B cell (primary cell): ENCODE measurements around the gene FBXO7. TPM values are rescaled to one million over a fixed set of nuclear protein-coding genes. Genes with fewer than 3 reads are reported as not detected.

Source experiments
- ATAC-seq: fragments of 200-7000 bp; cut with Tn5 transposase; one replicate; pipeline ENCODE4 v1.10.0; 2021; ENCODE audit warnings: low read depth, mild to moderate bottlenecking, moderate number of reproducible peaks, moderate library complexity
- CTCF ChIA-PET: fragments of 350-600 bp; sonication (Branson Sonifier 250); formaldehyde crosslinking; loops from one replicate; lab custom pipeline; 2021; ENCODE audit warnings: antibody characterized with exemption, inconsistent platforms; lab: Charles Lee
- POLR2A ChIA-PET: fragments of 350-600 bp; sonication (Branson Sonifier 250); formaldehyde crosslinking; loops from one replicate; lab custom pipeline; 2021; ENCODE audit warnings: antibody characterized with exemption; lab: Charles Lee
- DNase-seq: peaks from one replicate; pipeline ENCODE4 v3.0.0; 2013
- H2AFZ ChIP-seq: 2 replicates; pipeline ENCODE4 v1.6.1; 2012; ENCODE audit warnings: mild to moderate bottlenecking, low read depth, low read length; ENCODE audit not compliant: insufficient read depth, poor library complexity, severe bottlenecking
- H3K27ac ChIP-seq, 2 donors: 1 replicate in 1 of 2; 2 replicates in 1 of 2; pipeline ENCODE4 v1.5.1; 2012 to 2013; ENCODE audit warnings: low read length in 2 of 2, mild to moderate bottlenecking in 2 of 2, moderate library complexity in 1 of 2
- H3K27me3 ChIP-seq, 4 experiments: fragments of 200-600 bp in 1 of 4; sonication (generic) in 1 of 4; replicated peaks in 1 of 4; 1 replicate in 2 of 4; 2 replicates in 2 of 4; pipeline versions ENCODE4 v1.6.1 to v1.7.0; 2013 to 2016; ENCODE audit warnings: low read length in 3 of 4, mild to moderate bottlenecking in 2 of 4, mixed read lengths in 1 of 4, moderate library complexity in 1 of 4; ENCODE audit not compliant: insufficient read depth in 4 of 4, control insufficient read depth in 3 of 4; ENCODE audit errors: control extremely low read depth in 1 of 4
- H3K36me3 ChIP-seq, 2 experiments: replicated peaks in 1 of 2; 1 replicate in 1 of 2; 2 replicates in 1 of 2; pipeline versions ENCODE4 v1.6.1 to v1.7.1; 2013; ENCODE audit warnings: low read length in 1 of 2; ENCODE audit not compliant: insufficient read depth in 2 of 2, control insufficient read depth in 1 of 2; ENCODE audit errors: control extremely low read depth in 1 of 2, extremely low read depth in 1 of 2
- H3K4me1 ChIP-seq, 2 donors: fragments of 200-600 bp in 1 of 2; sonication (generic) in 1 of 2; 1 replicate in 1 of 2; 2 replicates in 1 of 2; pipeline versions ENCODE4 v1.5.1 to v1.6.1; 2013 to 2017; ENCODE audit warnings: low read length in 2 of 2; ENCODE audit not compliant: control insufficient read depth in 2 of 2, insufficient read depth in 2 of 2
- H3K4me2 ChIP-seq: replicated peaks from 2 replicates; pipeline ENCODE3; 2012; ENCODE audit warnings: mild to moderate bottlenecking, low read depth, low read length; ENCODE audit not compliant: poor library complexity, severe bottlenecking
- H3K4me3 ChIP-seq, 5 experiments: fragments of 200-600 bp in 1 of 5; sonication (generic) in 1 of 5; 1 replicate in 3 of 5; 2 replicates in 2 of 5; pipeline versions ENCODE4 v1.5.1 to v1.7.0; 2011 to 2016; ENCODE audit warnings: low read length in 4 of 5, mild to moderate bottlenecking in 4 of 5, low read depth in 2 of 5, control low read depth in 1 of 5, moderate library complexity in 1 of 5; ENCODE audit not compliant: insufficient read depth in 1 of 5; ENCODE audit errors: control extremely low read depth in 1 of 5, extremely low read depth in 1 of 5
- H3K79me2 ChIP-seq: fragments of 200-600 bp; sonication (generic); one replicate; pipeline ENCODE4 v1.6.0; 2016; ENCODE audit warnings: low read length; ENCODE audit not compliant: control insufficient read depth, insufficient read depth
- H3K9ac ChIP-seq: fragments of 200-600 bp; sonication (generic); 2 replicates; pipeline ENCODE4 v1.6.1; 2017; ENCODE audit warnings: mild to moderate bottlenecking, low read length, moderate library complexity
- H3K9me3 ChIP-seq, 3 donors: one replicate each; pipeline versions ENCODE4 v1.6.1 to v1.7.1; 2013; ENCODE audit warnings: low read length in 2 of 3; ENCODE audit not compliant: control insufficient read depth in 2 of 3, insufficient read depth in 1 of 3; ENCODE audit errors: control extremely low read depth in 1 of 3
- H4K20me1 ChIP-seq: 2 replicates; pipeline ENCODE4 v1.6.0; 2012; ENCODE audit warnings: mild to moderate bottlenecking, low read length; ENCODE audit not compliant: insufficient read depth, control insufficient read depth, poor library complexity, severe bottlenecking
- H3K27ac Mint-ChIP-seq: one replicate; pipeline ENCODE4 v1.8.0; 2021; ENCODE audit warnings: mixed read lengths
- H3K27me3 Mint-ChIP-seq: one replicate; pipeline ENCODE4 v1.8.0; 2021; ENCODE audit warnings: mixed read lengths
- H3K4me1 Mint-ChIP-seq: one replicate; pipeline ENCODE4 v1.8.0; 2021; ENCODE audit warnings: mixed read lengths
- H3K4me3 Mint-ChIP-seq: one replicate; pipeline ENCODE4 v1.8.0; 2021; ENCODE audit warnings: mixed read lengths
- H3K9me3 Mint-ChIP-seq: one replicate; pipeline ENCODE4 v1.8.0; 2022; ENCODE audit warnings: mixed read lengths; ENCODE audit not compliant: insufficient read depth
- EZH2 ChIP-seq: IDR thresholded peaks from 2 replicates; pipeline ENCODE4 v1.6.1; 2012; ENCODE audit warnings: borderline replicate concordance, low read depth, mild to moderate bottlenecking, moderate library complexity, low read length; ENCODE audit not compliant: insufficient read depth, poor library complexity, severe bottlenecking
- whole genome bisulfite sequencing: methylation state at CpG from one replicate; pipeline ENCODE4 v1.1.5; 2013; ENCODE audit warnings: missing lambda C conversion rate; ENCODE audit not compliant: insufficient coverage; 5-methylcytosine and 5-hydroxymethylcytosine counted together
- intact Hi-C: fragments of 100-400 bp; cut with micrococcal nuclease; formaldehyde crosslinking; loops from one replicate; pipeline ENCODE4 v1.10.0; 2022
- polyA plus RNA-seq: library from polyadenylated mRNA; depleted of rRNA; stranded (reverse); fragments of >200 nt; gene quantifications from 2 replicates; pipeline ENCODE4 v1.2.3, GENCODE V29; 2012
- total RNA-seq, 2 donors: library from RNA; stranded (reverse); fragments of 120-200 nt in 1 of 2; gene quantifications; 1 replicate in 1 of 2; 2 replicates in 1 of 2; pipeline versions ENCODE4 v1.2.3 to v1.2.4, GENCODE V29; 2013 to 2022
- TF ChIP-seq, protein P1 (sequence below): fragments of 200-600 bp; IDR thresholded peaks from one replicate; pipeline ENCODE4 v1.8.0; 2022; ENCODE audit warnings: antibody characterized with exemption, mild to moderate bottlenecking

Gene FBXO7
- total and polyA plus RNA-seq, 2 donors (not counting 1 experiment from before 2014, with no cell fraction given): 66.2 to 106 TPM

DNA sequence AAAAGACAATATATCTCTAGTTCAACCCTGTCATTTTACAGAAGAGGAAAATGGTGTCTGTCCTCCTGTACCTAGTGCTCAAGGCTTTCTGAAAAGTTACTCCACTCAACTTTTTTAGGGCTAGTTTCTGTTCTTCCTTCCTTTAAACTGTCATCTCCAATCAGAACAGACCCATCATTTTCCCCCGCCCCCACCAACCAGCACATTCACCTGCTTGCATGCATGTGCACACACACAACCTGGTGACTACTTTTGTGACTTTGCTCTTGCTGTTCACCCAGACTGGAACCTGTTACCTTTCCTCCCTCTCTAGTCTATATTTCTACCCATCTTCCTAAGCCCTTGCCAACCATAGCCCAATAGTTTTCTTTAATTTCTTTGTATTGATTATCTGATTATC lies 5.6 kb downstream of the FBXO7 start:
- Histone ChIP-seq H3K79me2 (peaks cover 98% of the 10 kb centered on the region), H3K9me3 (no peaks in the 10 kb centered on the region), H3K36me3 (peaks cover 5 to 33% of the 10 kb centered on the region in 2 experiments), H3K9ac (no peak overlapping the region), H2AFZ (no peak overlapping the region), H3K4me1 (peaks cover 27 to 36% of the 10 kb centered on the region in 2 donors), H3K4me2 (peak overlapping the region; percentile 18), H3K27me3 (no peaks in the 10 kb centered on the region), H3K27ac (peak overlapping the region in 1 of 2 donors; percentile 35), H3K4me3 (no peak overlapping the region), H4K20me1 (peaks cover 80% of the 10 kb centered on the region)
- peaks cover 39% of the 10 kb centered on the region for H3K4me1 Mint-ChIP-seq
- ATAC-seq: no peak
- peak; percentile 20 for DNase-seq
- no peak overlapping the region for H3K4me3 Mint-ChIP-seq
- H3K9me3 Mint-ChIP-seq: no peaks in the 10 kb centered on the region
- intact Hi-C loops: no loop called here
- ChIA-PET POLR2A (no interaction called here), CTCF (no interaction called here)
- H3K27ac Mint-ChIP-seq: peak overlapping the region; percentile 16
- H3K27me3 Mint-ChIP-seq: no peaks in the 10 kb centered on the region
- WGBS: 86% methylated on average over 1 of the region's 1 CpG
- TF ChIP-seq EZH2: no peak
- TF ChIP-seq, protein P1, sequence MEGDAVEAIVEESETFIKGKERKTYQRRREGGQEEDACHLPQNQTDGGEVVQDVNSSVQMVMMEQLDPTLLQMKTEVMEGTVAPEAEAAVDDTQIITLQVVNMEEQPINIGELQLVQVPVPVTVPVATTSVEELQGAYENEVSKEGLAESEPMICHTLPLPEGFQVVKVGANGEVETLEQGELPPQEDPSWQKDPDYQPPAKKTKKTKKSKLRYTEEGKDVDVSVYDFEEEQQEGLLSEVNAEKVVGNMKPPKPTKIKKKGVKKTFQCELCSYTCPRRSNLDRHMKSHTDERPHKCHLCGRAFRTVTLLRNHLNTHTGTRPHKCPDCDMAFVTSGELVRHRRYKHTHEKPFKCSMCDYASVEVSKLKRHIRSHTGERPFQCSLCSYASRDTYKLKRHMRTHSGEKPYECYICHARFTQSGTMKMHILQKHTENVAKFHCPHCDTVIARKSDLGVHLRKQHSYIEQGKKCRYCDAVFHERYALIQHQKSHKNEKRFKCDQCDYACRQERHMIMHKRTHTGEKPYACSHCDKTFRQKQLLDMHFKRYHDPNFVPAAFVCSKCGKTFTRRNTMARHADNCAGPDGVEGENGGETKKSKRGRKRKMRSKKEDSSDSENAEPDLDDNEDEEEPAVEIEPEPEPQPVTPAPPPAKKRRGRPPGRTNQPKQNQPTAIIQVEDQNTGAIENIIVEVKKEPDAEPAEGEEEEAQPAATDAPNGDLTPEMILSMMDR: no peak

DNA sequence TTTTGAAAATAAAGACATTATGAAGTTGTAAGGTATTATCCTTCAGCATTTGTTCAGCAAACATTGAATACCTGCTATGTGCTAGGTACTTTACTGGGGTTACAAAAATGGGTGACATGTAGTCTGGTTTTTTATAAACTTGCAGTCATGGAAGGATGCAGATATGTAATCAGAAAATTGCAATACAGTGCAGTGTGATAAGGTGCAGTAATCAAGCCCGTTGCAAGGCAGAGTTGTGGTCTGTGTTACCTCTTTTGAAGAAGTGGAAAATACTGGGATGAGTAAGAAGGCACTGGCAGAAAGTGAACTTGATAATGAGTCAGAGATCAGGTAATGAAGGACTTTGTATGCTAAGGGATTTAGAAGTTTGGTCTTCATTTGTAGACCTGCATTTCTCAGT lies 8.1 kb downstream of the FBXO7 start:
- peaks cover 16 to 56% of the 10 kb centered on the region in 2 experiments for H3K36me3 ChIP-seq
- CTCF ChIA-PET: no interaction called here

More for the DNA sequence above, 8.1 kb downstream of the FBXO7 start:
- Histone ChIP-seq H3K9me3 (no peaks in the 10 kb centered on the region), H3K9ac (no peak overlapping the region), H3K4me1 (peaks cover 15 to 21% of the 10 kb centered on the region in 2 donors), H2AFZ (no peak overlapping the region), H3K27ac (no peak overlapping the region), H3K4me2 (no peak overlapping the region), H3K79me2 (peaks cover 77% of the 10 kb centered on the region), H3K27me3 (no peaks in the 10 kb centered on the region), H4K20me1 (peaks cover 88% of the 10 kb centered on the region), H3K4me3 (no peak overlapping the region)
- H3K27ac Mint-ChIP-seq: no peak overlapping the region
- 47% methylated on average over 1 of the region's 1 CpG for WGBS
- H3K4me1 Mint-ChIP-seq: peaks cover 24% of the 10 kb centered on the region
- TF ChIP-seq EZH2: no peak
- ATAC-seq: no peak
- no peaks in the 10 kb centered on the region for H3K9me3 Mint-ChIP-seq
- POLR2A ChIA-PET: no interaction called here
- intact Hi-C loops: no loop called here
- no peaks in the 10 kb centered on the region for H3K27me3 Mint-ChIP-seq
- no peak for DNase-seq
- H3K4me3 Mint-ChIP-seq: no peak overlapping the region
